ENCODE data around the gene SPIN2B. TPM values are rescaled to one million over a fixed set of nuclear protein-coding genes. Genes with fewer than 3 reads are reported as not detected.
"Not testable (repeated sequence)": the region's sequence is repeated elsewhere in the genome, so short reads cannot be mapped to it uniquely, and the experiment has no call there.

The SPIN2B gene
- total RNA-seq, 2 donors from 2014 or later, result 16.8 to 19.0 TPM

- no peak for TF ChIP-seq CTCF (IDR thresholded peaks at IDR 0.05)
- Histone ChIP-seq H3K27me3 (replicated peaks; ENCODE audit: insufficient read depth) (no peaks in the 10 kb centered on the region), H3K36me3 (no peaks in the 10 kb centered on the region), H3K27ac (no peak overlapping the region), H3K4me3 (peak overlapping the region; percentile 53), H3K4me1 (ENCODE audit: control insufficient read depth in 1 of 2, low read depth in 2 of 2) (no peaks in the 10 kb centered on the region), H3K9me3 (no peaks in the 10 kb centered on the region)
- ATAC-seq (ENCODE audit: insufficient number of reproducible peaks, low FRiP score, low read depth) (no peak), DNase-seq (ENCODE audit: low spot score) (no peak)
These were observed 16.2 kb upstream of the SPIN2B start for GRCh38 chrX:57137501-57137900.

DNA sequence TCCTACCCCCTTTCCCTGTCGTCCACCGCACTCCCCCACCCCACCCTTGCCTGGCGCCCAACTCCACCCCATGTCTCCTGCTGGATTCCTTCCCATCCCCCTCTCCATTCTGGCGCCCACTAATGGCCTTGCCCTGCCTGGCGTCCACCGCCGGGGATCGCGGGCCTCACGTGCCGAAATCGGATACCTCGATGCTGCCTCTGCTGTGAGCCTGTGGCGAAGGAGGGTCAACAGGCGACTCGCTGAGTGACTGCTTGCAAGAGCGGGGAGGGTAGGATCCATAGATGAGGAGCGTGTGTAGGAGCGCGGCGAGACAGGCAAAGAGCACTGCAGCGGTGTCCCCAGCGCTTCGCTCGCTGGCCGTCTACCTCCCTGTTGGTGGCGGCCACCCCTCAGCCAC, 15.7 kb upstream of the SPIN2B start, which contains the start of gene SPIN2A:
Gene SPIN2A, minus strand, starts transcription at position 325 of the 400 bp plus-strand sequence. CDS start 800 bp downstream, outside the sequence.
- not testable (repeated sequence) for H3K27ac ChIP-seq; H3K9me3 ChIP-seq; DNase-seq (ENCODE audit: low spot score); H3K4me1 ChIP-seq (ENCODE audit: control insufficient read depth in 1 of 2, low read depth in 2 of 2); H3K27me3 ChIP-seq (replicated peaks; ENCODE audit: insufficient read depth); H3K36me3 ChIP-seq; ATAC-seq (ENCODE audit: insufficient number of reproducible peaks, low FRiP score, low read depth)
- H3K4me3 ChIP-seq, result peak within 1 kb of the TSS; percentile 53

- H3K36me3 ChIP-seq; H3K9me3 ChIP-seq; DNase-seq (ENCODE audit: low spot score); H3K27ac ChIP-seq; H3K4me1 ChIP-seq (ENCODE audit: control insufficient read depth in 1 of 2, low read depth in 2 of 2); H3K27me3 ChIP-seq (replicated peaks; ENCODE audit: insufficient read depth); ATAC-seq (ENCODE audit: insufficient number of reproducible peaks, low FRiP score, low read depth): not testable (repeated sequence)
- H3K4me3 ChIP-seq, result peak overlapping the region; percentile 53
These were observed 15.2 kb upstream of the SPIN2B start for GRCh38 chrX:57136589-57136988.

- Histone ChIP-seq H3K27me3 (replicated peaks; ENCODE audit: insufficient read depth) (no peaks in the 10 kb centered on the region), H3K27ac (no peak overlapping the region), H3K4me1 (ENCODE audit: control insufficient read depth in 1 of 2, low read depth in 2 of 2) (no peaks in the 10 kb centered on the region), H3K9me3 (no peaks in the 10 kb centered on the region), H3K4me3 (no peak overlapping the region), H3K36me3 (no peaks in the 10 kb centered on the region)
- ATAC-seq (ENCODE audit: insufficient number of reproducible peaks, low FRiP score, low read depth), result no peak
- DNase-seq (ENCODE audit: low spot score), result no peak
- no peak for TF ChIP-seq CTCF (IDR thresholded peaks at IDR 0.05)
These were observed 13.9 kb upstream of the SPIN2B start for GRCh38 chrX:57135287-57135686.

DNA sequence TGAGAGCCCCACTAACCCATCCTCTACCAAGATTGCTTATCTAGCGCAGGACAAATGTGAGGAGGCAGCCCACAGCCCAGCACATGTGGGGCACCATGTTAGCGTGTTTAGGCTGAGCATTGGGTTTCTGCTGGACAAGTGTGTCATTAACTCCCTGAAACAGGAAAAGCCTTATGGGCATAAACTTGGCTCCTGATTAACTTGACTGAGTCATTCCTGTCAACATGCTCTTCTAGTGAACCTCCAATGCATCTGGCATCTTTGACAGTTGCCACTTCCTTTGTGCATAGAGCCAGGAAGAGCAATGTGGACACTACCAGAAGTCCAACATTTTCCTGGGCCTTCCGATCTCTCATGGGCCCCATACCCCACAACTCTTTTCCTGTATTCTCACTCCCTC, 13.4 kb upstream of the SPIN2B start:
- no peak for ATAC-seq (ENCODE audit: insufficient number of reproducible peaks, low FRiP score, low read depth)
- Histone ChIP-seq H3K27ac (no peak overlapping the region), H3K4me3 (no peak overlapping the region), H3K27me3 (replicated peaks; ENCODE audit: insufficient read depth) (no peaks in the 10 kb centered on the region), H3K36me3 (no peaks in the 10 kb centered on the region), H3K9me3 (no peaks in the 10 kb centered on the region), H3K4me1 (ENCODE audit: control insufficient read depth in 1 of 2, low read depth in 2 of 2) (no peaks in the 10 kb centered on the region)
- no peak for TF ChIP-seq CTCF (IDR thresholded peaks at IDR 0.05)
- no peak for DNase-seq (ENCODE audit: low spot score)

DNA sequence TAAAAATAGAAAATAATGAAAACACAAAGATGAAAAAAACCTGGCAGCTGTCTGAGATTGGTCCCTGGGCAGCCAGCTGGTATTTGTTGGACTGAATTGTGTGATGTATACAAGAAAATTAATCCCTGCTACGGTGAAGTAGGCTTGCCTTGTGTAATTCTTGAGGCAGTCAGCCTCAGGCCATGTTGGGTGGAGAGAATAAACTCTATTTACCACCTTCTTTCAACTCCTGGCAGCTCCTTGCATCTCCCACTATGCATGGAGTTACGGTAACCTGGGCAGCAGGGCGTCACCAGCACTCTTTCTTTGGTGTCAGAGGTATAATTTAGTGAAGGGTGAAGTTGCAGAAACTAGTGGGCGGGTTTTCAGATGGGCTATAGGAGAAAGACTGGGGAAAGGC, 12.4 kb upstream of the SPIN2B start:
- ATAC-seq (ENCODE audit: insufficient number of reproducible peaks, low FRiP score, low read depth), result no peak
- no peaks in the 10 kb centered on the region for H3K9me3 ChIP-seq
- TF ChIP-seq CTCF (IDR thresholded peaks at IDR 0.05), result no peak

DNA sequence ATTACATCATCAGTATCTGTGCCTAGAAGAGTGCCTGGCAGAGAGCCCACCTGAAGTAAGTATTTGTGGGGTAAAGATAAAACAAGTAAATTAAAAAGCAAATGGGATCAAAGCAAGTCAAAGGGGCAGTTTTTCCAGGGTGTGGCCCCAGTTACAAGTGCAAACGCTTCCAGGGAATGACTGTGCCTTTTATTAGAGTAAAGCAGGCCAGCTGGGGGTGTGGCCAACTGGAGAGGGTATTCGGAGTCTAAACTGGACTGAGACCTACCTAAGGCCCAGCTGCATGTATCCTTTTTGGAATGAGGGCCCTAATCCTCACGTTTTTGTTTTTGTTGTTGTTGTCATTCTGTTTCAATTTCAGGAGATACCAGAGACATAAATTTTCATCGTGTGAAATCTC, 11.9 kb upstream of the SPIN2B start:
- not testable (repeated sequence) for H3K9me3 ChIP-seq; H3K27ac ChIP-seq; ATAC-seq (ENCODE audit: insufficient number of reproducible peaks, low FRiP score, low read depth); H3K4me3 ChIP-seq; H3K27me3 ChIP-seq (replicated peaks; ENCODE audit: insufficient read depth); H3K36me3 ChIP-seq; DNase-seq (ENCODE audit: low spot score); H3K4me1 ChIP-seq (ENCODE audit: control insufficient read depth in 1 of 2, low read depth in 2 of 2)

More for the DNA sequence above, 12.4 kb upstream of the SPIN2B start:
- H3K36me3 ChIP-seq, result no peaks in the 10 kb centered on the region
- DNase-seq (ENCODE audit: low spot score), result no peak
- no peak overlapping the region for H3K27ac ChIP-seq
- H3K27me3 ChIP-seq (replicated peaks; ENCODE audit: insufficient read depth), result no peaks in the 10 kb centered on the region
- no peaks in the 10 kb centered on the region for H3K4me1 ChIP-seq (ENCODE audit: control insufficient read depth in 1 of 2, low read depth in 2 of 2)
- H3K4me3 ChIP-seq, result no peak overlapping the region
